Ramos (cell line): ENCODE measurements around the gene UBIAD1.
"Not testable (repeated sequence)": the region's sequence is repeated elsewhere in the genome, so short reads cannot be mapped to it uniquely, and the experiment has no call there.

Source experiments
- in situ Hi-C: fragments of 300-500 bp; cut with MboI; formaldehyde crosslinking; loops from one replicate; pipeline ENCODE4 v1.14.3; 2022; ENCODE audit warnings: low sequenced_read_pairs; ENCODE audit not compliant: unreplicated experiment

The UBIAD1 gene

GRCh38 chr1:11272832-11273594 is at the start of gene UBIAD1:
UBIAD1 (plus strand) TSS chr1:11273198; CDS start chr1:11273532, 334 bp downstream.
- in situ Hi-C loops: no loop called here

- in situ Hi-C loops: no loop called here
Measured at GRCh38 chr1:11227106-11228077, 45.6 kb upstream of the UBIAD1 start.

- in situ Hi-C loops: no loop called here
Measured at GRCh38 chr1:11229203-11229602, 43.8 kb upstream of the UBIAD1 start.

- in situ Hi-C loops: no loop called here
Measured at GRCh38 chr1:11233208-11233607, 39.8 kb upstream of the UBIAD1 start.

- in situ Hi-C loops: no loop called here
Measured at GRCh38 chr1:11237356-11237755, 35.6 kb upstream of the UBIAD1 start.

GRCh38 chr1:11238311-11238710 is 34.7 kb upstream of the UBIAD1 start:
- in situ Hi-C loops: no loop called here

- in situ Hi-C loops: no loop called here
Measured at GRCh38 chr1:11245248-11245647, 27.8 kb upstream of the UBIAD1 start.

- in situ Hi-C loops: no loop called here
Measured at GRCh38 chr1:11245904-11246719, 26.9 kb upstream of the UBIAD1 start.

GRCh38 chr1:11248169-11248568 is 24.8 kb upstream of the UBIAD1 start:
- in situ Hi-C loops: no loop called here

GRCh38 chr1:11252538-11252937 is 20.5 kb upstream of the UBIAD1 start:
- in situ Hi-C loops: no loop called here

- in situ Hi-C loops: no loop called here
Measured at GRCh38 chr1:11253226-11253625, 19.8 kb upstream of the UBIAD1 start.

- in situ Hi-C loops: no loop called here
Measured at GRCh38 chr1:11256299-11256698, 16.7 kb upstream of the UBIAD1 start.

- in situ Hi-C loops: no loop called here
Measured at GRCh38 chr1:11262171-11263049, 10.6 kb upstream of the UBIAD1 start, which contains the start of gene MTOR. MTOR (minus strand) TSS chr1:11262551; CDS start chr1:11259409, 3,142 bp downstream.

GRCh38 chr1:11266268-11267074 is 6.5 kb upstream of the UBIAD1 start:
- in situ Hi-C loops: no loop called here

GRCh38 chr1:11267350-11268337 is 5.4 kb upstream of the UBIAD1 start:
- in situ Hi-C loops: not testable (repeated sequence)

GRCh38 chr1:11272544-11272831 is 510 bp upstream of the UBIAD1 start:
- in situ Hi-C loops: no loop called here

GRCh38 chr1:11273595-11274234 is 717 bp downstream of the UBIAD1 start:
- in situ Hi-C loops: no loop called here
